Thymus (tissue), 11 donors: Measurements from ENCODE around the gene RNF43. TPM values are rescaled to one million over a fixed set of nuclear protein-coding genes. Genes with fewer than 3 reads are reported as not detected.
"Not testable (repeated sequence)": the region's sequence is repeated elsewhere in the genome, so short reads cannot be mapped to it uniquely, and the experiment has no call there.

Experiments used
- DNase-seq, 9 donors: peaks; one replicate each; pipeline ENCODE4 v3.0.0-alpha.2; 2013; ENCODE audit warnings: low spot score in 9 of 9, low read depth in 6 of 9, missing footprints in 1 of 9
- H3K27ac ChIP-seq, 2 donors: one replicate each; pipeline ENCODE4 v1.5.1; 2013; ENCODE audit warnings: control low read depth in 1 of 2, low read depth in 1 of 2, low read length in 1 of 2, mild to moderate bottlenecking in 1 of 2, moderate library complexity in 1 of 2
- H3K27me3 ChIP-seq, 2 donors: one replicate each; pipeline ENCODE4 v1.5.1; 2013; ENCODE audit warnings: low read length in 1 of 2; ENCODE audit not compliant: control insufficient read depth in 2 of 2, insufficient read depth in 1 of 2
- H3K36me3 ChIP-seq, 2 donors: one replicate each; pipeline ENCODE4 v1.5.1; 2013; ENCODE audit warnings: low read length in 1 of 2, mild to moderate bottlenecking in 1 of 2, moderate library complexity in 1 of 2; ENCODE audit not compliant: control insufficient read depth in 2 of 2, insufficient read depth in 2 of 2
- H3K4me1 ChIP-seq, 2 donors: one replicate each; pipeline ENCODE4 v1.5.1; 2013; ENCODE audit warnings: low read length in 2 of 2; ENCODE audit not compliant: control insufficient read depth in 2 of 2, insufficient read depth in 2 of 2
- H3K4me3 ChIP-seq, 2 donors: one replicate each; pipeline ENCODE4 v1.5.1; 2013; ENCODE audit warnings: low read length in 2 of 2, control low read depth in 1 of 2, mild to moderate bottlenecking in 1 of 2
- H3K9me3 ChIP-seq, 2 donors: one replicate each; pipeline ENCODE4 v1.5.1; 2013; ENCODE audit warnings: low read length in 1 of 2, mild to moderate bottlenecking in 1 of 2; ENCODE audit not compliant: control insufficient read depth in 2 of 2, insufficient read depth in 1 of 2
- WGBS: extraction: QIAGEN DNeasy Blood & Tissue Kit; methylation state at CpG from one replicate; pipeline ENCODE4 v1.1.7; 2013; 5-methylcytosine and 5-hydroxymethylcytosine counted together
- polyA plus RNA-seq: library from polyadenylated mRNA; stranded (reverse); fragments of 200-250 nt; gene quantifications from one replicate; pipeline ENCODE4 v1.2.3, GENCODE V29; 2013
- total RNA-seq: library from RNA; stranded (reverse); fragments of 120-200 nt; gene quantifications from one replicate; pipeline ENCODE4 v1.2.4, GENCODE V29; 2013
- donor health status: healthy.

The RNF43 gene
- total and polyA plus RNA-seq, 2 donors, result 2.2 to 3.4 TPM

- Histone ChIP-seq H3K4me1 (peaks cover 0 to 3% of the 10 kb centered on the region in 2 donors), H3K27me3 (no peaks in the 10 kb centered on the region), H3K4me3 (no peak overlapping the region), H3K27ac (no peak overlapping the region), H3K9me3 (no peaks in the 10 kb centered on the region), H3K36me3 (no peaks in the 10 kb centered on the region)
- WGBS, result 97% methylated on average over 3 of the region's 3 CpGs
- no peak for DNase-seq
These were observed 17.4 kb downstream of the RNF43 start for GRCh38 chr17:58399974-58400373.

DNA sequence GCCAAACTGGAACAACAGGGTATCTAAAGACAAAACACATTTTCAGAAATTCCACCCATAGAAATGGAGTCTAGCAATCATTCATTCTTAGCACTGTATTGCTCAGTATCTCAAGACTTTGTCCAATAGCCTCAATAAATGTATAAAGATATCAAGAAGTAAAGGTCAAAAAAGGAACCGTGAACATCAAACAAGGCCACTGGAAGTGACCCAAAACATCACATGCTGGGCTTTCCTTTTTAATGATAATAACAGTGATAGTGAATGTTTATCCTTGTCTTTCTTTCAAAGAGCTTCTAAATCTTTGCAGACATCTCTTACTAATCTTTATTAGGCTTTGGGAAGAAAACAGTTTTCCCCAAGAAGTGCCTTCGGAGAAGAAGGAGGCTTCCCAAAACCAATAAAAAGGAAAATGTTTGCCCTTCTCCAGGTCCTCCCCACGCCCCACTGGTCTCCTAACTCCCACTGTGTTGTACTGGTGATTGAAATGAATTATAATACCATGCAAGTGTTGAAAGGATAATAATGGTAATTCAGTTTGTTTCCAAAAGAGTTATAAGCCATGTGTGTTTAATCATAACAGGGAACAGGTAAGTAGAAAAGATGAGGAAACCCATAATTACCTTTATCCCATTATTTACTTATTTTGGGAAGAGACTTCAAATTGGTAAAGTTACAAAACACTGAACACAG, 18.6 kb downstream of the RNF43 start:
- Histone ChIP-seq H3K36me3 (no peaks in the 10 kb centered on the region), H3K9me3 (no peaks in the 10 kb centered on the region), H3K27ac (no peak overlapping the region), H3K27me3 (no peaks in the 10 kb centered on the region), H3K4me1 (peaks cover 6 to 9% of the 10 kb centered on the region in 2 donors), H3K4me3 (no peak overlapping the region)
- DNase-seq, result no peak
- 96% methylated on average over 3 of the region's 3 CpGs for WGBS

DNA sequence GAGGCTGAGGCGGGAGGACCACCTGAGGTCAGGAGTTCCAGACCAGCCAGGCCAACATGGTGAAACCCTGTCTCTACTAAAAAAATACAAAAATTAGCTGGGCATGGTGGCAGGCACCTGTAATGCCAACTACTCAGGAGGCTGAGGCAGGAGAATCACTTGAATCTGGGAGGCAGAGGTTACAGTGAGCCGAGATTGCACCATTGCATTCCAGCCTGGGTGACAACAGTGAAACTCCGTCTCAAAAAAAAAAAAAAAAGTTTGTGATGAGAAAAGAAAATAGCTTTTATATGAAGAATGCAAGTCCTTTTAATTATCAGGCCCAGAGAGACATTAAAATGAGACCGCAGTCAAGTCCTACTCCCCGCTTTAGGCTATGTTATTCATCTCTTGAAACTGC, 19.9 kb downstream of the RNF43 start:
- H3K4me1 ChIP-seq, H3K9me3 ChIP-seq, H3K27me3 ChIP-seq, H3K36me3 ChIP-seq, H3K27ac ChIP-seq, H3K4me3 ChIP-seq, DNase-seq: not testable (repeated sequence)
- WGBS, result 98% methylated on average over 5 of the region's 5 CpGs

GRCh38 chr17:58396173-58396572, 21.2 kb downstream of the RNF43 start:
- Histone ChIP-seq H3K9me3 (no peaks in the 10 kb centered on the region), H3K4me3 (no peak overlapping the region), H3K27me3 (no peaks in the 10 kb centered on the region), H3K4me1 (peaks cover 6 to 12% of the 10 kb centered on the region in 2 donors), H3K36me3 (no peaks in the 10 kb centered on the region), H3K27ac (no peak overlapping the region)
- no peak for DNase-seq
- 96% methylated on average over 4 of the region's 4 CpGs for WGBS

DNA sequence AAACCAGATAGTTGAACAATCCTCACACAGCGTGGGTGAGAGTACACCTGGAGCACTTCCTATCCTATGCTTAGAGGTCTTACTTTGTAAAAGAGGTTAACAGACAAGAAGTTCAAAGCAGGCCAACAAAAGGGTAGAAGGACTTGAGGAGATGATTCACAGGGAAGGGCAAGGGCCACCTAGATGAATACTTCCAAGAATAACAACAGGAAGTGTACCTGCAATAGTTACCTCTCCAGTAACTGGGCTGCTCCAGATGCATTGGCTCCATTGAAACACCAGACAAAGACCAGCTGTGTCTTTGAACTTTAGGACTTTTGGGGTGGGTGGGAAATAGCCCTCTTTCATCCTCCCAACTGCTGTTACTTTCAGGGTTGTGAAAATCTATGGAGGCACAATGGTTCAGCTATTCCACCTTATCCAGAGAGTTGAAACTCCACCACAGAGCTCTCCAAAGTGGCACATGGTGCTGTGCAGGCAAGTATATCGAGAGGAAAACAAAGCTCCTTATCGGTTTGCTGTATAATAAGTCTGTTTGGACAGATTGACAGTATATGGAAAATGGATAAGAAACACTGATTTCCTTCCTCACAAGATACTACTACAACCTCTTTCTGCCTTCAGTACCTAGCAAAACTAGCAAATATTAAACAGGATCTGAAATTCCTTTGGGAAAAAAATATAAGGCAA, 22.7 kb downstream of the RNF43 start:
- WGBS, result 79% methylated on average over 3 of the region's 3 CpGs
- Histone ChIP-seq H3K36me3 (no peaks in the 10 kb centered on the region), H3K4me3 (no peak overlapping the region), H3K4me1 (peaks cover 6 to 12% of the 10 kb centered on the region in 2 donors), H3K27me3 (no peaks in the 10 kb centered on the region), H3K27ac (no peak overlapping the region), H3K9me3 (no peaks in the 10 kb centered on the region)
- DNase-seq, result peak in 1 of 9 donors; percentile 41

DNA sequence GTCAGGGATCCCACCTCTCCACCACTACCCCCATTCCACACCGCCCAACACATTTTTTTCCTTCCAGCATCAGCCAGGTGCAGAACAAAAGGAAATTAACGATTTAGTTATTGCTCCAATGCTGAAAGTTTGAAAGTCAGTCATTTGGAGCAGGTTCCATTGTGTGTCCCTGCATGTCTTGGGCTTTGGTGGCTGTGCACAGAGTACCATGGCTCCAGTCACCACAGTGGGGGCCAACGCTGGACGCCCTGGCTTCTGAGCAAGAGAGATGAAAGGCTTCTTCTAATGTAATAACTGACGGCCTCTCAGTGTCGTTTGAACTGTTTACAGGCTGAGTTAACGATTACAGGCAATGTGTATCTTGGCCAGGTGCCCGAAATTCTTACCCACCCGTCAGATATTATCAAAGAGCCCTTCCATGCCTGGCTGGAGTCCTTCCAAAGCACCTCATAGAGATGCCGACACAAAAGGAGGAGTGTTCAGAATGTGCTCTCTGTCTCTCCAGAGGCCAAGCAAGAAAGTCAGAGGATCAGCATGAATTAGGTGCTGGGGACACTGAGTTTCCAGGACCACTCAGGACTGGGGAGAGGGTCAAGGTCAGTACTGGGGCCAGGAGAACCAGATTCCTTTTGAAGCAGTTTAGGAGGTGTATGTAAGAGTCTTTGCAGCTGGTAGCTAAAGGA, 25.9 kb downstream of the RNF43 start:
- 89% methylated on average over 10 of the region's 10 CpGs for WGBS
- Histone ChIP-seq H3K36me3 (no peaks in the 10 kb centered on the region), H3K9me3 (no peaks in the 10 kb centered on the region), H3K4me3 (no peak overlapping the region), H3K27ac (no peak overlapping the region), H3K4me1 (peaks cover 20 to 25% of the 10 kb centered on the region in 2 donors), H3K27me3 (no peaks in the 10 kb centered on the region)
- DNase-seq, result no peak

DNA sequence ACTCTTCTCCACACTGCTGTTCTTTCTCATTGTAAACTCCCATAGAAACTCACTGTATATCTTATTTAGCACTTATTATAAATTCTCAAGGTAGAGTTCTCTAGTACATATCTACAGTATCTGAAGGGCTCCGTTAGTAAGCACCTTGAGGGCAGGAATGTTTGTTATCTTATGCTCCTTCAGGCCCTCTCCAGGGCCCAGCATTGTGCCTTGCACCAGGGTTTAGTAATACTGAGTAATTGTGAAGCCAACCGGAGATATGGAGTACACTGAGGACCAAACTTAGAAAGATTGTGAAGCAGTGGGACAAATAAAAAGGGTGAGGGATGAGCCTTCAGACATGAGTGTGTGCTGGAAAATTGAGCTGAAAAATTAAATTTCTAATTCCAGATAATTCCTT, 26.4 kb downstream of the RNF43 start:
- no peak overlapping the region for H3K27ac ChIP-seq
- no peak overlapping the region for H3K4me3 ChIP-seq
- WGBS, result 97% methylated on average over 2 of the region's 2 CpGs
- H3K9me3 ChIP-seq, result no peaks in the 10 kb centered on the region
- H3K27me3 ChIP-seq, result no peaks in the 10 kb centered on the region
- H3K4me1 ChIP-seq, result peaks cover 20 to 25% of the 10 kb centered on the region in 2 donors
- DNase-seq, result no peak
- H3K36me3 ChIP-seq, result no peaks in the 10 kb centered on the region

DNA sequence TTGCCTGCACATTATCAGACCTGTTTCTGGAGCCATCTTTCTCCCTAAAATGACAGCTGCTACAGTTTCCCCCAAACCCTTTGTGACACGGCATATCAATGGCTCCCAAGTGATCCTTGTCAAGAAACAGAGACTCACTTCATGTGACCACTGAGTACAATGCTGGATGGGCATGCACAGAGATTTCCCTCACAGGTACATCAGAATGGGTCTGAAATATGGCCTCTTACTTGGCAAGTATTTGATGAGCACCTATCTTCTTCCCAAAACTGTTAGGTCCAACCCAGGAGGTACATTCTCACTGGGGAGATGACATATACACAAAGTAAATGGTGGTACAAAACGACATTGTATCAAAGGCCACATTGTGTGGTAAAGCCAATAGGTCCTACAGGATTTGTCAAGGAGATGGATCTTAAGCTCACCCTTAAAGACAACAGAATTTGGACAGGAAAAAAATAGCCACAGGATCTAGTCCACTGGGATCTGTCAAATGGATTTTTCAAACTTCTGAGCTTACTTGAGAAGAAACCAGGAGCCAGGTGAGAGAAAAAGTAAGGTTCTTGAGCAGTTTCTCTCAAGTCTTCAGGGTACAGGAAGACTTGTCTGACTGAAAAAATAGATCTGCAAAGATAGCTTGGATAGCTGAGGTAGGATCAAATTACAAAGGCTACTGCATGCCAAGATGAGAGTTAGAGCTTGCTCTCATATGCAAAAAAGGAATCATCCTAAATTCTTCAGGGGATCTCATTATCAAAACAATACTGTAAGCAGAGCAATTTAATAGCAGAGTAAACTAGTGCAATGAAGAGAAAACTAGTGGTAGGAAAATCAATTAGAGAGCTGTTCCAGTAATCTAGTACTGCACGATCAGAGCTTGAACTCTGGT, 28.8 kb downstream of the RNF43 start:
- no peak for DNase-seq
- H3K9me3 ChIP-seq, result no peaks in the 10 kb centered on the region

More for the DNA sequence above, 28.8 kb downstream of the RNF43 start:
- H3K27ac ChIP-seq, result peak overlapping the region; percentile 36 to 70
- no peak overlapping the region for H3K4me3 ChIP-seq
- H3K27me3 ChIP-seq, result no peaks in the 10 kb centered on the region
- whole genome bisulfite sequencing, result 95% methylated on average over 3 of the region's 3 CpGs
- peaks cover 15 to 20% of the 10 kb centered on the region in 2 donors for H3K4me1 ChIP-seq
- H3K36me3 ChIP-seq, result no peaks in the 10 kb centered on the region
